Measurements from ENCODE around the gene NBR1. TPM values are rescaled to one million over a fixed set of nuclear protein-coding genes. Genes with fewer than 3 reads are reported as not detected.
"Not testable (repeated sequence)": the region's sequence is repeated elsewhere in the genome, so short reads cannot be mapped to it uniquely, and the experiment has no call there.

NBR1 gene, protein sequence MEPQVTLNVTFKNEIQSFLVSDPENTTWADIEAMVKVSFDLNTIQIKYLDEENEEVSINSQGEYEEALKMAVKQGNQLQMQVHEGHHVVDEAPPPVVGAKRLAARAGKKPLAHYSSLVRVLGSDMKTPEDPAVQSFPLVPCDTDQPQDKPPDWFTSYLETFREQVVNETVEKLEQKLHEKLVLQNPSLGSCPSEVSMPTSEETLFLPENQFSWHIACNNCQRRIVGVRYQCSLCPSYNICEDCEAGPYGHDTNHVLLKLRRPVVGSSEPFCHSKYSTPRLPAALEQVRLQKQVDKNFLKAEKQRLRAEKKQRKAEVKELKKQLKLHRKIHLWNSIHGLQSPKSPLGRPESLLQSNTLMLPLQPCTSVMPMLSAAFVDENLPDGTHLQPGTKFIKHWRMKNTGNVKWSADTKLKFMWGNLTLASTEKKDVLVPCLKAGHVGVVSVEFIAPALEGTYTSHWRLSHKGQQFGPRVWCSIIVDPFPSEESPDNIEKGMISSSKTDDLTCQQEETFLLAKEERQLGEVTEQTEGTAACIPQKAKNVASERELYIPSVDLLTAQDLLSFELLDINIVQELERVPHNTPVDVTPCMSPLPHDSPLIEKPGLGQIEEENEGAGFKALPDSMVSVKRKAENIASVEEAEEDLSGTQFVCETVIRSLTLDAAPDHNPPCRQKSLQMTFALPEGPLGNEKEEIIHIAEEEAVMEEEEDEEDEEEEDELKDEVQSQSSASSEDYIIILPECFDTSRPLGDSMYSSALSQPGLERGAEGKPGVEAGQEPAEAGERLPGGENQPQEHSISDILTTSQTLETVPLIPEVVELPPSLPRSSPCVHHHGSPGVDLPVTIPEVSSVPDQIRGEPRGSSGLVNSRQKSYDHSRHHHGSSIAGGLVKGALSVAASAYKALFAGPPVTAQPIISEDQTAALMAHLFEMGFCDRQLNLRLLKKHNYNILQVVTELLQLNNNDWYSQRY
- total RNA-seq, result 51.9 and 74.5 TPM in 2 replicates

GRCh38 chr17:43170766-43171585 is at the start of gene NBR1:
Gene NBR1, plus strand, starts transcription at chr17:43171214. Its CDS starts 4,586 bp downstream, at chr17:43175800.
- Histone ChIP-seq H3K4me3 (ENCODE audit: low read depth, low read length) (peak within 1 kb of the TSS; percentile 69), H3K36me3 (ENCODE audit: control insufficient read depth, insufficient read depth, low read length) (no peaks in the 10 kb centered on the region), H3K27me3 (ENCODE audit: control insufficient read depth, insufficient read depth, low read length) (no peaks in the 10 kb centered on the region)
- FAIRE-seq (no peak), DNase-seq (ENCODE audit: low read depth) (peak; percentile 95)
- no peak for TF ChIP-seq CTCF (IDR thresholded peaks at IDR 0.05; ENCODE audit: insufficient read depth, low read length, severe bottlenecking)

DNA sequence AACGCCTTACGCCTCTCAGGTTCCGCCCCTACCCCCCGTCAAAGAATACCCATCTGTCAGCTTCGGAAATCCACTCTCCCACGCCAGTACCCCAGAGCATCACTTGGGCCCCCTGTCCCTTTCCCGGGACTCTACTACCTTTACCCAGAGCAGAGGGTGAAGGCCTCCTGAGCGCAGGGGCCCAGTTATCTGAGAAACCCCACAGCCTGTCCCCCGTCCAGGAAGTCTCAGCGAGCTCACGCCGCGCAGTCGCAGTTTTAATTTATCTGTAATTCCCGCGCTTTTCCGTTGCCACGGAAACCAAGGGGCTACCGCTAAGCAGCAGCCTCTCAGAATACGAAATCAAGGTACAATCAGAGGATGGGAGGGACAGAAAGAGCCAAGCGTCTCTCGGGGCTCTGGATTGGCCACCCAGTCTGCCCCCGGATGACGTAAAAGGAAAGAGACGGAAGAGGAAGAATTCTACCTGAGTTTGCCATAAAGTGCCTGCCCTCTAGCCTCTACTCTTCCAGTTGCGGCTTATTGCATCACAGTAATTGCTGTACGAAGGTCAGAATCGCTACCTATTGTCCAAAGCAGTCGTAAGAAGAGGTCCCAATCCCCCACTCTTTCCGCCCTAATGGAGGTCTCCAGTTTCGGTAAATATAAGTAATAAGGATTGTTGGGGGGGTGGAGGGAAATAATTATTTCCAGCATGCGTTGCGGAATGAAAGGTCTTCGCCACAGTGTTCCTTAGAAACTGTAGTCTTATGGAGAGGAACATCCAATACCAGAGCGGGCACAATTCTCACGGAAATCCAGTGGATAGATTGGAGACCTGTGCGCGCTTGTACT is 45.7 kb upstream of the NBR1 start, which contains the start of gene BRCA1:
Gene BRCA1 (minus strand): TSS at position 232 of the 834 bp plus-strand sequence. CDS start 1,268 bp downstream, outside the sequence.
- Histone ChIP-seq H3K4me3 (ENCODE audit: low read depth, low read length) (peak within 1 kb of the TSS; percentile 79), H3K27me3 (ENCODE audit: control insufficient read depth, insufficient read depth, low read length) (no peaks in the 10 kb centered on the region), H3K36me3 (ENCODE audit: control insufficient read depth, insufficient read depth, low read length) (peaks cover 2% of the 10 kb centered on the region)
- no peak for TF ChIP-seq CTCF (IDR thresholded peaks at IDR 0.05; ENCODE audit: insufficient read depth, low read length, severe bottlenecking)
- DNase-seq (ENCODE audit: low read depth) (peak; percentile 99), FAIRE-seq (peak; percentile 88)

- FAIRE-seq (no peak), DNase-seq (ENCODE audit: low read depth) (no peak)
- no peaks in the 10 kb centered on the region for H3K27me3 ChIP-seq (ENCODE audit: control insufficient read depth, insufficient read depth, low read length)
- peak overlapping the region; percentile 79 for H3K4me3 ChIP-seq (ENCODE audit: low read depth, low read length)
- TF ChIP-seq CTCF (IDR thresholded peaks at IDR 0.05; ENCODE audit: insufficient read depth, low read length, severe bottlenecking), result no peak
- H3K36me3 ChIP-seq (ENCODE audit: control insufficient read depth, insufficient read depth, low read length), result peaks cover 3% of the 10 kb centered on the region
These were observed 44.8 kb upstream of the NBR1 start for GRCh38 chr17:43125967-43126910.

DNA sequence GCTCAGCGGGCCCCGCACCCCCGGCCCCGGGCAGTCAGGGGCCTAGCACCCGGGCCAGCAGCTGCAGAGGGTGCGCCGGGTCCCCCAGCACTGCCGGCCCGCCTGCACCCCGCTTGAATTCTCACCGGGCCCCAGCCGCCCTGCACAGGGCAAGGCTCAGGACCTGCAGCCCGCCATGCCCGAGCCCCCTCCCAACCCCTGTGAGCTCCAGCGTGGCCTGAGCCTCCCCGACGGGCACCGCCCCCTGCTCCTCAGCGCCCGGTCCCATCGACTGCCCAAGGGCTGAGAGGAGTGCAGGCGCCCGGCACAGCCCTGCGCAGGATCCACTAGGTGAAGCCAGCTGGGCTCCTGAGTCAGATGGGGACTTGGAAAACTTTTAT is 44.1 kb upstream of the NBR1 start:
- no peak for DNase-seq (ENCODE audit: low read depth)
- FAIRE-seq, result no peak
- Histone ChIP-seq H3K4me3 (ENCODE audit: low read depth, low read length) (no peak overlapping the region), H3K36me3 (ENCODE audit: control insufficient read depth, insufficient read depth, low read length) (peaks cover 4% of the 10 kb centered on the region), H3K27me3 (ENCODE audit: control insufficient read depth, insufficient read depth, low read length) (no peaks in the 10 kb centered on the region)
- TF ChIP-seq CTCF (IDR thresholded peaks at IDR 0.05; ENCODE audit: insufficient read depth, low read length, severe bottlenecking), result no peak

DNA sequence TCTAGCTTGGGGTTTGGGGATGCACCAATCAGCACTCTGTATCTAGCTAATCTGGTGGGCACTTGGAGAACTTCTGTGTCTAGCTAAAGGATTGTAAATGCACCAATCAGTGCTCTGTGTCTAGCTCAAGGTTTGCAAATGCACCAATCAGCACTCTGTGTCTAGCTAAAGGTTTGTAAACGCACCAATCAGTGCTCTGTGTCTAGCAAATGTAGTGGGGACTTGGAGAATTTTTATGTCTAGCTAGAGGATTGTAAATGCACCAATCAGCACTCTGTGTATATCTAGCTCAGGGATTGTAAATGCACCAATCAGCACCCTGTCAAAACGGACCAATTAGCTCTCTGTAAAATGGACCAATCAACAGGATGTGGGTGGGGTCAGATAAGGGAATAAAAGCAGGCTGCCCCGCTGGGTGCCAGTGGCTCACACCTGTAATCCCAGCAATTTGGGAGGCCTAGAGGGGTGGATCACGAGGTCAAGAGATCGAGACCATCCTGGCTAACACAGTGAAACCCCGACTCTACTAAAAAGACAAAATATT is 43.6 kb upstream of the NBR1 start:
- FAIRE-seq; DNase-seq (ENCODE audit: low read depth); H3K4me3 ChIP-seq (ENCODE audit: low read depth, low read length); H3K36me3 ChIP-seq (ENCODE audit: control insufficient read depth, insufficient read depth, low read length); H3K27me3 ChIP-seq (ENCODE audit: control insufficient read depth, insufficient read depth, low read length): not testable (repeated sequence)

Data from bronchial epithelial cell (primary cell).